Adrenal gland (tissue), 12 donors: ENCODE data around the gene TEX53. TPM values are rescaled to one million over a fixed set of nuclear protein-coding genes. Genes with fewer than 3 reads are reported as not detected.

ENCODE experiments used
- DNase-seq, 7 donors: peaks; one replicate each; pipeline ENCODE4 v3.0.0-alpha.2; 2019 to 2020
- H3K27ac ChIP-seq, 5 donors: fragments of 200-600 bp; sonication (generic) in 4 of 5; 1 replicate in 3 of 5; 2 replicates in 2 of 5; pipeline versions ENCODE4 v1.5.1 to v1.8.0; 2016 to 2020; ENCODE audit warnings: mild to moderate bottlenecking in 1 of 5
- H3K27me3 ChIP-seq: fragments of 200-600 bp; 2 replicates; pipeline ENCODE4 v1.8.0; 2021
- H3K36me3 ChIP-seq, 2 donors: fragments of 200-600 bp; replicated peaks in 1 of 2; 1 replicate in 1 of 2; 2 replicates in 1 of 2; pipeline versions ENCODE4 v1.5.1 to v1.8.0; 2018 to 2022
- H3K4me1 ChIP-seq, 2 donors: fragments of 200-600 bp; replicated peaks in 1 of 2; 1 replicate in 1 of 2; 2 replicates in 1 of 2; pipeline versions ENCODE4 v1.5.1 to v1.8.0; 2018 to 2021
- H3K4me3 ChIP-seq, 4 donors: fragments of 200-600 bp; sonication (generic) in 3 of 4; one replicate each; pipeline ENCODE4 v1.5.1; 2016 to 2018
- H3K9me3 ChIP-seq, 3 donors: fragments of 200-600 bp; sonication (generic) in 1 of 3; replicated peaks in 1 of 3; 1 replicate in 2 of 3; 2 replicates in 1 of 3; pipeline versions ENCODE4 v1.5.1 to v1.8.0; 2016 to 2021
- POLR2A ChIP-seq, 2 donors: fragments of 450-650 bp; IDR thresholded peaks; one replicate each; pipeline ENCODE4 v1.6.1; 2017; ENCODE audit warnings: antibody characterized with exemption in 2 of 2, mild to moderate bottlenecking in 2 of 2, moderate library complexity in 1 of 2
- WGBS, 4 donors: extraction: QIAGEN DNeasy Blood & Tissue Kit in 2 of 4; methylation state at CpG; one replicate each; pipeline versions ENCODE4 v1.1.5 to v1.1.7; 2013 to 2017; 5-methylcytosine and 5-hydroxymethylcytosine counted together
- intact Hi-C, 2 donors: fragments of 100-400 bp; cut with DNase I; formaldehyde crosslinking; loops; one replicate each; pipeline versions ENCODE4 v1.14.1 to v1.15.0; 2022 to 2023
- polyA plus RNA-seq, 3 donors: library from polyadenylated mRNA; stranded (reverse); fragments of 200-250 nt in 2 of 3; fragments of 350-450 nt in 1 of 3; fragmentation: Illumina TruSeq in 1 of 3; extraction: RNeasy Lipid Tissue Mini Kit (QIAGEN cat#74804) in 1 of 3; gene quantifications; one replicate each; pipeline ENCODE4 v1.2.3, GENCODE V29; 2013 to 2014
- total RNA-seq, 9 donors: library from RNA; depleted of rRNA in 4 of 9; stranded (reverse); fragments of >200 nt in 4 of 9; fragments of 120-200 nt in 1 of 9; fragmentation: NEBNext Ultra II Directional in 1 of 9; extraction: Animal tissue kit (Norgen Biotek cat#: 25700) in 1 of 9; gene quantifications; one replicate each; pipeline versions ENCODE4 v1.1.0 to v1.2.4, GENCODE V29; 2013 to 2023
- TF ChIP-seq, protein P1 (sequence below), 6 experiments: fragments of 450-650 bp in 4 of 6; fragments of 200-600 bp in 2 of 6; sonication (generic) in 1 of 6; IDR thresholded peaks; 1 replicate in 5 of 6; 2 replicates in 1 of 6; pipeline versions ENCODE4 v1.5.1 to v1.8.0; 2016 to 2021; ENCODE audit warnings: antibody characterized with exemption in 6 of 6, mild to moderate bottlenecking in 2 of 6, moderate library complexity in 1 of 6
- donor health status: healthy with polysubstance abuse.
- donor health status: Bipolar disorder and iron deficiency.
- donor health status: DM: yes; HTN: yes; CAD: no.
- donor health status: DM: no; HTN: no; CAD: no.
- donor health status: DM: no; HTN: no; CAD: no.
- donor health status: DM: yes; HTN: yes; CAD: no.

TEX53 gene
- total and polyA plus RNA-seq, 12 donors: not detected

DNA sequence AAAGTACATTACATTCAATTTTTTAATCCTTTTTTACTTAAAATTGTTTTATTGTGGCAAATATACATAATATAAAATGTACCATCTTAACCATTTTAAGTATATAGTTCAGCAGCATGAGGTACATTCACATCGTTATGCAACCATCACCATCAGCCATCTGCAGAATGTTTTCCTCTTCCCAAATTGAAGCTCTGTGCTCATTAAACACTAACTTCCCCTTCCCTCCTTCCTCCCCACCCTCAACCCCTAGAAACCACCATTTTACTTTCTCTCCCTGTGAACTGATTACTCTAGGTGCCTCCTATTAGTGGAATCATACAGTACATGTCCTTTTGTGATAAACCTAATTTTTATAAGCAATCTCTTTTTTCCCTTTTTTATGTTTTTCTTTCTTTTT is 15.6 kb downstream of the TEX53 start:
- TF ChIP-seq, protein P1, sequence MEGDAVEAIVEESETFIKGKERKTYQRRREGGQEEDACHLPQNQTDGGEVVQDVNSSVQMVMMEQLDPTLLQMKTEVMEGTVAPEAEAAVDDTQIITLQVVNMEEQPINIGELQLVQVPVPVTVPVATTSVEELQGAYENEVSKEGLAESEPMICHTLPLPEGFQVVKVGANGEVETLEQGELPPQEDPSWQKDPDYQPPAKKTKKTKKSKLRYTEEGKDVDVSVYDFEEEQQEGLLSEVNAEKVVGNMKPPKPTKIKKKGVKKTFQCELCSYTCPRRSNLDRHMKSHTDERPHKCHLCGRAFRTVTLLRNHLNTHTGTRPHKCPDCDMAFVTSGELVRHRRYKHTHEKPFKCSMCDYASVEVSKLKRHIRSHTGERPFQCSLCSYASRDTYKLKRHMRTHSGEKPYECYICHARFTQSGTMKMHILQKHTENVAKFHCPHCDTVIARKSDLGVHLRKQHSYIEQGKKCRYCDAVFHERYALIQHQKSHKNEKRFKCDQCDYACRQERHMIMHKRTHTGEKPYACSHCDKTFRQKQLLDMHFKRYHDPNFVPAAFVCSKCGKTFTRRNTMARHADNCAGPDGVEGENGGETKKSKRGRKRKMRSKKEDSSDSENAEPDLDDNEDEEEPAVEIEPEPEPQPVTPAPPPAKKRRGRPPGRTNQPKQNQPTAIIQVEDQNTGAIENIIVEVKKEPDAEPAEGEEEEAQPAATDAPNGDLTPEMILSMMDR (IDR thresholded peaks at IDR 0.05): no peak
- TF ChIP-seq POLR2A (IDR thresholded peaks at IDR 0.05): no peak
- Histone ChIP-seq H3K4me3 (no peak overlapping the region), H3K27me3 (no peaks in the 10 kb centered on the region), H3K4me1 (no peaks in the 10 kb centered on the region), H3K9me3 (no peaks in the 10 kb centered on the region), H3K27ac (no peak overlapping the region), H3K36me3 (peaks cover 0 to 53% of the 10 kb centered on the region in 2 donors)
- 64 to 81% (median 75%) methylated on average over 1 of the region's 1 CpG for WGBS, 4 donors
- intact Hi-C loops: no loop called here
- DNase-seq: no peak

DNA sequence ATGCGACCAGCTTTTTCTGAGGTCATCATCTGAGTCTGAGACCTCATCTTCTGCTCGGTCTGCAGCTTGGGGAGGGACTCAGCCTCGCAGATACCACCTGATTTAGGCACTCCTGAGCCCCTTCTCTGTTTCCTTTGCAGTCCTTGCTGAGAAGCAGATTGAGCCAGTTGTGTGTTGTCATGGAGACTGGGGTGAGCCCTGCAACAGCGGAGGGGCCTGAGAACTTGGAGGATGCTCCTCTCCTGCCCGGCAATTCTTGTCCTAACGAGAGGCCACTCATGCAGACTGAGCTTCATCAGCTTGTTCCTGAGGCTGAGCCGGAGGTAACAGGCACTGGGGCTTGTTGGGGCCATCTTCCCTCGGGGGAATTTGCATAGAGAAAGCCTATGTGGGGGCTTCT is 19.2 kb downstream of the TEX53 start:
- Histone ChIP-seq H3K4me3 (no peak overlapping the region), H3K9me3 (no peaks in the 10 kb centered on the region), H3K36me3 (peaks cover 0 to 47% of the 10 kb centered on the region in 2 donors), H3K27me3 (no peaks in the 10 kb centered on the region), H3K27ac (no peak overlapping the region), H3K4me1 (no peaks in the 10 kb centered on the region)
- intact Hi-C loops: no loop called here
- no peak for DNase-seq
- 92 to 96% (median 93%) methylated on average over 8 of the region's 8 CpGs for WGBS, 4 donors
- no peak for TF ChIP-seq POLR2A (IDR thresholded peaks at IDR 0.05)
- TF ChIP-seq, protein P1 (IDR thresholded peaks at IDR 0.05): no peak

DNA sequence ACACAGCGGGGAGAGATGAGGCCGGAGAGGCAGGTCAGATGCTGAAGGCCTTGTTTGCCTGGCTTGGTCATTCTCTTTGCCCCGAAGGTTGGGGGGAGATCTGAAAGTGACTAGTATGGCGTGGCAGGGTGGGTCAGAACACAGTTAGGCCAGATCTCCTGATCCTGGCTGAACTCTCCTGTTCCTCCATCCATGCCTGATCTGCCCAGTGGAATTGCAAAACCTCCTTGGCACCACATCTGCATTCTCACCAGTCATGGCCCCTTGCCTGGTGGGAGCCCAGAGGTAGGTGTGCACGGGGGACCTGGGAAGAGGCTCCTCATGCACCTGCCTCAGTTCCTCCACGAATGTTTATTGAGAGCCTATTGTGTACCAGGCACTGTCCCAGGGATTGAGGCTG is 23.2 kb downstream of the TEX53 start:
- DNase-seq: no peak
- peaks cover 0 to 44% of the 10 kb centered on the region in 2 donors for H3K36me3 ChIP-seq
- no peaks in the 10 kb centered on the region for H3K27me3 ChIP-seq
- no peaks in the 10 kb centered on the region for H3K4me1 ChIP-seq
- no peak overlapping the region for H3K4me3 ChIP-seq
- no peak overlapping the region for H3K27ac ChIP-seq
- WGBS, 4 donors: 89 to 100% (median 94%) methylated on average over 5 to 6 of the region's 6 CpGs
- no peak for TF ChIP-seq POLR2A (IDR thresholded peaks at IDR 0.05)
- TF ChIP-seq, protein P1 (IDR thresholded peaks at IDR 0.05): no peak
- H3K9me3 ChIP-seq: no peaks in the 10 kb centered on the region
- intact Hi-C loops: no loop called here

DNA sequence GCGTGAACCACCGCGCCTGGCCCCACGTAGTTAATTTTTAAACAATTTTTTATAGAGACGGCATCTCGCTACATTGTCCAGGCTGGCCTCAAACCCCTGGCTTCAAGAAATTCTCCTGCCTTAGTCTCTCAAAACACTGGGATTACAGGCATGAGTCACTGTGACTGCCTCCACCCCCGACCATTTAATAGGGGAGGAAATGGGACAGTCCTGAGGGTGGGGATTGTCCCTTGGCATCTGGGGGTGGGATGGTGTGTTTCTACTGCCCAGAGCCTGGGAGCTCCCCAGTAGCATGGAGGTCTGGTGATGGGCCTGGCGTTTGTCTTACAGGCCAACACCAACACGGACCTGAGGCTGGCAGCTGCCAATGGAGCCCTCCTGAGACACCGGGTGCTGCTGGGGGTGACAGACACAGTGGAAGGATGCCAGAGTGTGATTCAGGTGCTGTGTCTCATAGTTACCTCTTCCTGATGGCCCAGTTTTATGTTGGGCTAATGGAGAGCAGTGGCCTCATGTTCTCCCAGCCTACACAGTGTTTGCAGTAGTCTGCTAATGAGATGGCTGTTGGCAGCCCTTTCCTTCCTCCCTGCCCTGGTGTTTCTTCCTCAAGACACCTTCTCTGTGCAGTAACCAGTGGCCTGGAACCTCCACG is 24.0 kb downstream of the TEX53 start:
- no peaks in the 10 kb centered on the region for H3K27me3 ChIP-seq
- no peaks in the 10 kb centered on the region for H3K9me3 ChIP-seq
- H3K27ac ChIP-seq: no peak overlapping the region
- no peaks in the 10 kb centered on the region for H3K4me1 ChIP-seq
- intact Hi-C loops: no loop called here
- no peak for TF ChIP-seq POLR2A (IDR thresholded peaks at IDR 0.05)
- TF ChIP-seq, protein P1 (IDR thresholded peaks at IDR 0.05): no peak
- WGBS, 4 donors: 79 to 88% (median 86%) methylated on average over 8 to 11 of the region's 11 CpGs
- no peak for DNase-seq
- peaks cover 0 to 44% of the 10 kb centered on the region in 2 donors for H3K36me3 ChIP-seq
- H3K4me3 ChIP-seq: no peak overlapping the region
